KBM-7 (cell line): ENCODE data around the gene KRT4.
"Not testable (repeated sequence)": the region's sequence is repeated elsewhere in the genome, so short reads cannot be mapped to it uniquely, and the experiment has no call there.

Experiments
- DNase-seq: peaks from one replicate; pipeline ENCODE4 v3.0.0-alpha.2; 2015
- in situ Hi-C: fragments of 300-500 bp; cut with MboI; formaldehyde crosslinking; loops from 2 replicates; pipeline ENCODE4 v1.14.3; 2020; ENCODE audit warnings: low sequenced_read_pairs, low pct_unique_long_range_greater_than_20kb, mixed read lengths

KRT4 gene

DNA sequence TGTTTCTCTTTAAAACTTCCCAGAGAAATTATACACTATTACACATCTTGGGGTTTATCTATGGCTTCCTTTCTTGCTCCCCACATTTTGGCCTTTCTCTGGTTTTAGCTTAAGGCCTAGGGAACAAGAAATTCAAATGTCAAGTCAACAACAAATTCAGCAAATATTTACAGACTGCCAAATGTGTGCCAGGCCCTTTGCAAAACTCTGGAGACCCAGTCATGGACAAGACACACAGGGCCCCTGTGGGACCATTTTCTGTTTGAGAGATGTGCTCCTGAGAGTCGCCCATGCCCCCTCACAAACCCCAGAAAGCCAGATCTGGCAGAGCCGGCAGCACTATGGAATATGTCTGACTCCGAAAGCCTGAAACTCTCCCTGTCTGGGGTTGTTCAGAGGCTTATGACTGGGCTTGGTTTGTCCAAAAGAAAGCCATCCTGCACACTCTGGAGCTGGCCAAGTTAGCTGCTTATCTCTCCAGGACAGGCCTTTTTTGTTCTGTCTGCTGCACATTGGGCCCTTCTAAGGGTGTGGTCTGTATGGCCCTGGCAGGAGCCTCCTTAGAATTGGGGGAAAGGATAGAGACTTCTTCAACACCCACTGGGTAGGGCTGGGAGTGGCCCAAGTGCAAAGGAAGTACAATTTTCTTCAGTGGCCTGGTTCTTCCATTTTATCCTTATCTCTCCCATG is 16.9 kb downstream of the KRT4 start:
- DNase-seq = no peak
- in situ Hi-C loops = no loop called here

- in situ Hi-C loops = no loop called here
- DNase-seq = no peak
These were observed 17.5 kb downstream of the KRT4 start for GRCh38 chr12:52796429-52796794.

DNA sequence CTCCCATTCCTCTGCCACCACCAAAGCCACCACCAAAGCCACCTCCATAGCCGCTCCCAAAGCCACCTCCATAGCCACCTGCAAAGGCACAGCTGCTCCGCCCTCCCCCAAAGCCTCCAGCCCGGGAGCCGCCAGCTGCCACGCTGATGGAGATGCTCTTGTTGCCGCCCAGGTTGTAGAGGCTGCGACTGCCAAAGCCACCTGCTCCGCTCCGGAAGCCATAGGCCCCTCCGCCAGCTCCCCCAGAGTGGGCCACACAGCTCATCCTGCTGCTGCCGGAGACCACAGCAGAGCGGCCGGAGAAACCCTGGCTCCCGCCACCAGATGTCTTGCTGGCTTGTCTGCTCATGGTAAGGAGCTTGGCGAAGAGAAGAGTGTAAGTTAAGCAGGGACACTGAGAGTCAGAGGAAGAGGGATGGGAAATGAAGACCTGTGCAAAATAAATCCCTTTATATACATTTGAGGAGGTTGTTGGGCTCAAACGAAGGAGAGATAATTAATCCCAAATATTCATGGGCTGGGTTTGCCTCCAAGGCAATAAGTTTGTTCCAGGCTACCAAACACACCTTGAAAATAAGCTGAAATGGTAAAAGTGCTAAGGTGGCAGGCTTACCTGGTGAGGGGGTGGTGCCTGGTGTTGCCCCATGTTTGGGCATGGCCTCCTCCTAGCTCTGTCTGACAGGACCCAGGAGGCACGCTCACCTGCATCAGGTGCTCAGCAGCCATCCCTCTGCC is 18.1 kb downstream of the KRT4 start, which contains the start of gene KRT3:
KRT3 (minus strand) TSS at position 424 of the 735 bp plus-strand sequence; CDS start at position 349, 75 bp downstream.
- no peak for DNase-seq
- in situ Hi-C loops = no loop called here

DNA sequence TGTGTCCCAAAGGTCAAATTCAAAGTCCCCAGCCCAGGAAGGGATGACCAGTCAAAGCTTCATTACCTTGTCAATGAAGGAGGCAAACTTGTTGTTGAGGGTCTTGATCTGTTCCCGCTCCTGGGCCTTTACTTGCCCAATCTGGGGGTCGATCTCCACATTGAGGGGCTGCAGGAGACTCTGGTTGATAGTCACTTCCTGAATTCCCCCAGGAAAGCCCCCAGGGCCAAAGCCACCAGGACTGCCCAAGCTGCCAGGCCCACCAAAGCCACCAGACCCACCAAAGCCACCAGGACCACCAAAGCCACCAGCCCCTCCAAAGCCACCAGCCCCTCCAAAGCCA is 18.6 kb downstream of the KRT4 start:
- in situ Hi-C loops = not testable (repeated sequence)

GRCh38 chr12:52794479-52795331 is 19.2 kb downstream of the KRT4 start:
- in situ Hi-C loops = no loop called here
- no peak for DNase-seq

More for the DNA sequence above, 18.6 kb downstream of the KRT4 start:
- not testable (repeated sequence) for DNase-seq

- in situ Hi-C loops = no loop called here
- DNase-seq = no peak
These were observed 21.5 kb downstream of the KRT4 start for GRCh38 chr12:52792185-52793029.

GRCh38 chr12:52791271-52792184 is 22.4 kb downstream of the KRT4 start:
- no peak for DNase-seq
- in situ Hi-C loops = no loop called here

- in situ Hi-C loops = no loop called here
- no peak for DNase-seq
These were observed 23.3 kb downstream of the KRT4 start for GRCh38 chr12:52790427-52791270.

- DNase-seq = peak; percentile 21
- in situ Hi-C loops = no loop called here
These were observed 24.1 kb downstream of the KRT4 start for GRCh38 chr12:52789637-52790426.

- in situ Hi-C loops = no loop called here
- no peak for DNase-seq
These were observed 24.9 kb downstream of the KRT4 start for GRCh38 chr12:52788876-52789636.

- no peak for DNase-seq
- in situ Hi-C loops = no loop called here
These were observed 25.6 kb downstream of the KRT4 start for GRCh38 chr12:52788192-52788875.

DNA sequence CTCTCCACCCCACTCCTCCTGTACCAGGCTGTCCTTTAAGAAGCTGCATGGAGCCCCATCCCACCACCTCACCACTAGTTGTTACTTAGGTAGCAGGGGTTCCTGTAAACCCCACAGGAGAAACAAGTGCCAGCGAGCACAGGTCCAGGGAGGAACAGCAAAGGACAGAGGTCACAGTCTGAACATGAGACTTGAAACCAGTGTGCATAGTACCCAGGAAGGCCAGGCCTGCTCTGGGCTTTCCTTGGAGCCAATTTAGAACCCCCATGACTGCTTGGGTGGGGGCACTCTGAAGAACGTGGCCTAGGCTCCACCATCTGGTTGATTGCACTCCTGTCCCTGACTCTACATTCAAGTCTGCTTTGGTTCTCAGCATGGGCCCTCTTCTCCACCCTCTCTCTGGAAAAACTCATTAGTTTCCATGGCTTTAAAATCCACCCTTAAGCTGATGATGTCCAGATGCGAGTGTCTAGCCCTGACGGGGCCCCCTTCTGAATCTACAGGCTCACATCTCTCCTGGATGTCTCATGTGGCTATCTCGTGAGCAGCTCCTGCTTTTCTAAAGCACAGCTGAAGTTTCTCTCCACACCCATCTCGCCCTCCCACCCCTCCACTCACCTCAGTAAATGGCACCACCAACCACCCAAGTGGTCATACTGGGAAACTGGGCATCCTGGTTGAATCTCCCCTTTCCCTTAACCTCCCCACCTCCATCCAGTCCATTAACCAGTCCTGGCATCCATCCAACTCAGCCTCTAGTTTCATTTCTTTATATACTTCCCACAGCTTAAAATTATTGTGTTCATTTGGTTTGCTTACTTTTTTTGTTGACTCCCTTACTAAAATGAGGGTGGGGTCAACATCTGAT is 26.4 kb downstream of the KRT4 start:
- DNase-seq = no peak
- in situ Hi-C loops = no loop called here

GRCh38 chr12:52784909-52785308 is 29.0 kb downstream of the KRT4 start:
- DNase-seq = no peak
- in situ Hi-C loops = no loop called here

- DNase-seq = no peak
- in situ Hi-C loops = no loop called here
These were observed 30.2 kb downstream of the KRT4 start for GRCh38 chr12:52783563-52784316.
